Measurements from ENCODE around the gene KIF23. TPM values are rescaled to one million over a fixed set of nuclear protein-coding genes. Genes with fewer than 3 reads are reported as not detected.

KIF23 gene
- total RNA-seq, 4 donors from 2014 or later, result 2.6 to 39.3 (median 4.3) TPM

- Histone ChIP-seq H3K4me3 (no peak overlapping the region), H3K36me3 (no peaks in the 10 kb centered on the region), H3K27me3 (no peaks in the 10 kb centered on the region), H3K27ac (no peak overlapping the region), H3K4me1 (no peaks in the 10 kb centered on the region), H3K9me3 (no peaks in the 10 kb centered on the region)
- TF ChIP-seq POLR2A (IDR thresholded peaks at IDR 0.05), result no peak
- DNase-seq, result no peak
- intact Hi-C loops (cut with DNase I; ENCODE audit: low total_unique reads), result no loop called here
These were observed 29.2 kb upstream of the KIF23 start for GRCh38 chr15:69384626-69385598.

GRCh38 chr15:69385831-69386230, 28.3 kb upstream of the KIF23 start:
- Histone ChIP-seq H3K36me3 (no peaks in the 10 kb centered on the region), H3K4me1 (no peaks in the 10 kb centered on the region), H3K9me3 (no peaks in the 10 kb centered on the region), H3K4me3 (no peak overlapping the region), H3K27ac (no peak overlapping the region), H3K27me3 (no peaks in the 10 kb centered on the region)
- intact Hi-C loops (cut with DNase I; ENCODE audit: low total_unique reads), result no loop called here
- DNase-seq, result no peak
- TF ChIP-seq CTCF (IDR thresholded peaks at IDR 0.05), result no peak
- no peak for TF ChIP-seq POLR2A (IDR thresholded peaks at IDR 0.05)

- Histone ChIP-seq H3K4me3 (no peak overlapping the region), H3K9me3 (no peaks in the 10 kb centered on the region), H3K27ac (no peak overlapping the region), H3K27me3 (no peaks in the 10 kb centered on the region), H3K36me3 (no peaks in the 10 kb centered on the region), H3K4me1 (no peaks in the 10 kb centered on the region)
- TF ChIP-seq CTCF (IDR thresholded peaks at IDR 0.05), result no peak
- no peak for TF ChIP-seq POLR2A (IDR thresholded peaks at IDR 0.05)
- DNase-seq, result no peak
- intact Hi-C loops (cut with DNase I; ENCODE audit: low total_unique reads), result no loop called here
These were observed 27.9 kb upstream of the KIF23 start for GRCh38 chr15:69386284-69386683.

GRCh38 chr15:69388260-69388705, 25.9 kb upstream of the KIF23 start:
- no peak for TF ChIP-seq CTCF (IDR thresholded peaks at IDR 0.05)
- no peak for TF ChIP-seq POLR2A (IDR thresholded peaks at IDR 0.05)
- Histone ChIP-seq H3K4me3 (no peak overlapping the region), H3K4me1 (no peaks in the 10 kb centered on the region), H3K27me3 (no peaks in the 10 kb centered on the region), H3K9me3 (no peaks in the 10 kb centered on the region), H3K27ac (no peak overlapping the region), H3K36me3 (no peaks in the 10 kb centered on the region)
- no peak for DNase-seq
- intact Hi-C loops (cut with DNase I; ENCODE audit: low total_unique reads), result no loop called here

- no peaks in the 10 kb centered on the region for H3K36me3 ChIP-seq
- intact Hi-C loops (cut with DNase I; ENCODE audit: low total_unique reads), result no loop called here
- H3K4me3 ChIP-seq, result no peak overlapping the region
- no peaks in the 10 kb centered on the region for H3K27me3 ChIP-seq
- no peak overlapping the region for H3K27ac ChIP-seq
- DNase-seq, result no peak
- no peaks in the 10 kb centered on the region for H3K9me3 ChIP-seq
- TF ChIP-seq CTCF (IDR thresholded peaks at IDR 0.05) (no peak), POLR2A (IDR thresholded peaks at IDR 0.05) (no peak)
- peaks cover 0 to 5% of the 10 kb centered on the region in 2 donors for H3K4me1 ChIP-seq
These were observed 24.7 kb upstream of the KIF23 start for GRCh38 chr15:69389426-69389825.

Measured in uterus (tissue), 4 donors.